GM03348 (cell line): ENCODE results near the gene FHIT.
"Not testable (repeated sequence)": the region's sequence is repeated elsewhere in the genome, so short reads cannot be mapped to it uniquely, and the experiment has no call there.

ENCODE experiments used
- DNase-seq: peaks from one replicate; pipeline ENCODE4 v3.0.0; 2012; ENCODE audit warnings: low spot score

The FHIT gene

GRCh38 chr3:60555686-60556354 is 695.4 kb downstream of the FHIT start:
- DNase-seq: peak; percentile 19

- no peak for DNase-seq
Measured at GRCh38 chr3:60553144-60553543, 698.1 kb downstream of the FHIT start.

- DNase-seq: no peak
Measured at GRCh38 chr3:60552581-60552980, 698.7 kb downstream of the FHIT start.

- no peak for DNase-seq
Measured at GRCh38 chr3:60551455-60552209, 699.6 kb downstream of the FHIT start.

- DNase-seq: no peak
Measured at GRCh38 chr3:60549863-60550262, 701.4 kb downstream of the FHIT start.

GRCh38 chr3:60542995-60543394 is 708.3 kb downstream of the FHIT start:
- DNase-seq: no peak

GRCh38 chr3:60539394-60539793 is 711.9 kb downstream of the FHIT start:
- DNase-seq: not testable (repeated sequence)

GRCh38 chr3:60536420-60536819 is 714.8 kb downstream of the FHIT start:
- no peak for DNase-seq

- DNase-seq: no peak
Measured at GRCh38 chr3:60531759-60532158, 719.5 kb downstream of the FHIT start.

GRCh38 chr3:60528651-60529050 is 722.6 kb downstream of the FHIT start:
- DNase-seq: no peak

GRCh38 chr3:60523536-60523935 is 727.7 kb downstream of the FHIT start:
- no peak for DNase-seq

- DNase-seq: no peak
Measured at GRCh38 chr3:60517134-60517533, 734.1 kb downstream of the FHIT start.

- no peak for DNase-seq
Measured at GRCh38 chr3:60514866-60515265, 736.4 kb downstream of the FHIT start.

- DNase-seq: no peak
Measured at GRCh38 chr3:60514085-60514649, 737.1 kb downstream of the FHIT start.

- no peak for DNase-seq
Measured at GRCh38 chr3:60513241-60513640, 738.0 kb downstream of the FHIT start.

GRCh38 chr3:60512506-60512905 is 738.7 kb downstream of the FHIT start:
- no peak for DNase-seq

- no peak for DNase-seq
Measured at GRCh38 chr3:60509471-60509870, 741.8 kb downstream of the FHIT start.

GRCh38 chr3:60504827-60505457 is 746.3 kb downstream of the FHIT start:
- no peak for DNase-seq

GRCh38 chr3:60501314-60501713 is 749.9 kb downstream of the FHIT start:
- DNase-seq: no peak

- no peak for DNase-seq
Measured at GRCh38 chr3:60497902-60498301, 753.4 kb downstream of the FHIT start.

GRCh38 chr3:60490992-60491391 is 760.3 kb downstream of the FHIT start:
- no peak for DNase-seq

- no peak for DNase-seq
Measured at GRCh38 chr3:60475096-60475495, 776.2 kb downstream of the FHIT start.

GRCh38 chr3:60469481-60469880 is 781.8 kb downstream of the FHIT start:
- no peak for DNase-seq
